HepG2 (cell line): ENCODE results near the gene AKR1A1. TPM values are rescaled to one million over a fixed set of nuclear protein-coding genes. Genes with fewer than 3 reads are reported as not detected.

Experiments
- ASH2L ChIP-seq: fragments of 300-600, 200-600 bp; sonication (generic); IDR thresholded peaks from 2 replicates; pipeline ENCODE4 v1.7.0; 2017; ENCODE audit warnings: low read depth, mild to moderate bottlenecking, moderate library complexity, mixed read lengths, low read length; ENCODE audit not compliant: insufficient read length
- DNMT3B ChIP-seq: conservative IDR thresholded peaks from 2 replicates; pipeline ENCODE4 v1.6.1; 2016; ENCODE audit warnings: missing biosample characterization, control low read depth
- EED ChIP-seq: sonication (generic); formaldehyde crosslinking; IDR thresholded peaks from 2 replicates; pipeline ENCODE4 v1.5.0; 2020; ENCODE audit warnings: mild to moderate bottlenecking, missing genetic modification reagents
- HDAC1 ChIP-seq: sonication (generic); formaldehyde crosslinking; IDR thresholded peaks from 2 replicates; pipeline ENCODE4 v1.5.1; 2020; ENCODE audit warnings: mild to moderate bottlenecking, missing genetic modification reagents
- HMGA1 ChIP-seq: sonication (generic); formaldehyde crosslinking; conservative IDR thresholded peaks from 2 replicates; pipeline ENCODE4 v1.4.0; 2020; ENCODE audit warnings: missing genetic modification reagents
- HNF4A ChIP-seq: sonication (generic); formaldehyde crosslinking; IDR thresholded peaks from 2 replicates; pipeline ENCODE4 v1.4.0; 2020; ENCODE audit warnings: missing genetic modification reagents
- HOXA5 ChIP-seq: sonication (generic); formaldehyde crosslinking; IDR thresholded peaks from 2 replicates; pipeline ENCODE4 v1.4.0; 2020; ENCODE audit warnings: missing genetic modification reagents
- MXD4 ChIP-seq: IDR thresholded peaks from 2 replicates; pipeline ENCODE4 v1.6.1; 2016; ENCODE audit warnings: mild to moderate bottlenecking, missing biosample characterization, missing genetic modification reagents
- NCOR1 ChIP-seq: fragments of 200-600 bp; sonication (generic); IDR thresholded peaks from 2 replicates; pipeline ENCODE4 v1.7.0; 2017; ENCODE audit warnings: antibody characterized with exemption, low read length, borderline replicate concordance
- NFYB ChIP-seq: sonication (generic); formaldehyde crosslinking; IDR thresholded peaks from 2 replicates; pipeline ENCODE4 v1.4.0; 2020; ENCODE audit warnings: missing genetic modification reagents
- PCBP1 ChIP-seq: fragments of 200-400 bp; formaldehyde crosslinking; IDR thresholded peaks from 2 replicates; pipeline ENCODE4 v1.6.1; 2017; ENCODE audit warnings: mild to moderate bottlenecking, low read depth, low read length, borderline replicate concordance
- PCBP2 ChIP-seq: fragments of 200-400 bp; formaldehyde crosslinking; optimal IDR thresholded peaks from 2 replicates; pipeline ENCODE3; 2018; ENCODE audit warnings: low read length, low read depth; ENCODE audit not compliant: poor library complexity, severe bottlenecking
- POLR2AphosphoS5 ChIP-seq: IDR thresholded peaks from 2 replicates; pipeline ENCODE4 v1.6.1; 2012; ENCODE audit warnings: low read depth, low read length
- RFX1 ChIP-seq: fragments of 450-650 bp; IDR thresholded peaks from 2 replicates; pipeline ENCODE4 v1.6.1; 2017
- SRF ChIP-seq: IDR thresholded peaks from 2 replicates; pipeline ENCODE4 v1.6.1; 2011; ENCODE audit warnings: mild to moderate bottlenecking, low read depth, low read length, moderate library complexity
- ZEB1 ChIP-seq: IDR thresholded peaks from 2 replicates; pipeline ENCODE4 v1.6.1; 2012; ENCODE audit warnings: mild to moderate bottlenecking, low read depth, inconsistent platforms; ENCODE audit not compliant: insufficient replicate concordance
- ZNF33A ChIP-seq: sonication (generic); formaldehyde crosslinking; IDR thresholded peaks from 2 replicates; pipeline ENCODE4 v1.5.1; 2020; ENCODE audit warnings: missing genetic modification reagents, mild to moderate bottlenecking, moderate library complexity, borderline replicate concordance
- ZNF766 ChIP-seq: sonication (generic); formaldehyde crosslinking; IDR thresholded peaks from 2 replicates; pipeline ENCODE4 v1.5.0; 2020; ENCODE audit warnings: missing genetic modification reagents, borderline replicate concordance
- ZNF773 ChIP-seq: sonication (generic); formaldehyde crosslinking; IDR thresholded peaks from 2 replicates; pipeline ENCODE4 v1.4.0; 2020; ENCODE audit warnings: missing genetic modification reagents, borderline replicate concordance
- ZNF792 ChIP-seq: IDR thresholded peaks from 2 replicates; pipeline ENCODE4 v1.6.1; 2016
- ZNF879 ChIP-seq: sonication (generic); formaldehyde crosslinking; IDR thresholded peaks from 2 replicates; pipeline ENCODE4 v1.8.1; 2023; ENCODE audit warnings: missing genetic modification reagents
- polyA plus RNA-seq, 8 experiments: library from polyadenylated mRNA; depleted of rRNA in 3 of 8; stranded (reverse) in 7 of 8; unstranded in 1 of 8; fragments of >200 nt; fragmentation: Illumina TruSeq in 4 of 8; extraction: Trizol in 4 of 8; gene quantifications; 2 replicates each; pipeline versions ENCODE4 v1.2.1 to v1.2.3, GENCODE V29; 2011 to 2016; ENCODE audit warnings: low read depth in 4 of 8, missing spikeins in 1 of 8, mixed read lengths in 1 of 8; ENCODE audit not compliant: insufficient read depth in 1 of 8
- total RNA-seq, 5 experiments: library from RNA; depleted of rRNA; stranded (reverse); fragments of >200 nt; fragmentation: Illumina TruSeq; extraction: Trizol; gene quantifications; 2 replicates each; pipeline ENCODE4 v1.2.3, GENCODE V29; 2016; ENCODE audit warnings: low read depth in 1 of 5
- TF ChIP-seq, protein P1 (sequence below), 2 experiments: sonication (generic) in 1 of 2; formaldehyde crosslinking in 1 of 2; IDR thresholded peaks; 2 replicates each; pipeline versions ENCODE4 v1.4.0 to v1.6.1; 2016 to 2020; ENCODE audit warnings: borderline replicate concordance in 1 of 2, low read depth in 1 of 2, mild to moderate bottlenecking in 1 of 2, missing genetic modification reagents in 1 of 2
- TF ChIP-seq, protein P2 (sequence below): sonication (generic); formaldehyde crosslinking; IDR thresholded peaks from 2 replicates; pipeline ENCODE4 v1.8.0; 2022; ENCODE audit warnings: mild to moderate bottlenecking, missing genetic modification reagents, borderline replicate concordance
- TF ChIP-seq, protein P3 (sequence below): sonication (generic); formaldehyde crosslinking; IDR thresholded peaks from 2 replicates; pipeline ENCODE4 v1.8.0; 2022; ENCODE audit warnings: mild to moderate bottlenecking, missing genetic modification reagents; ENCODE audit not compliant: insufficient replicate concordance

Gene AKR1A1
- total and polyA plus RNA-seq, 2 of the 13 experiments (the other 11 are each of a cell fraction or from before 2014, with no cell fraction given): 181 to 217 TPM

DNA sequence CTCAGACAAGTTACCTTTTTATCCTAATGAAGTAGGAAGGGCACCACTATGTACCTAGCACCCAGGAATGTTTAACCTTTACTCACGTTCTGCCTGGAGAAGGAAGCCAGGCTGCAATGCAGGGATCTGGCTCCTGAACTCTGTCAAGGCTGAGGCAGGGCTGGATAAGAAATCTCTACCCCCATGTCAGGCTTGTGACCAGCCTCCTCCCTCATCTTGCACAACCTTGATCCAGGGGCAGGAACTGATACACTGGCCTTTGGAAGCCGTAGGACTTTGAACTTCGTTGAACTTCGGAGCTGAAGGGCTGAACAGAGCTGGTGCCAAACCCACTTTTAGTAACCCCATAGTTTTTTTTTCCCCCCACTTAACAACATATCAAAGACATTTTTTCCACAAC lies 8.0 kb upstream of the AKR1A1 start (continued):
- TF ChIP-seq, protein P1, sequence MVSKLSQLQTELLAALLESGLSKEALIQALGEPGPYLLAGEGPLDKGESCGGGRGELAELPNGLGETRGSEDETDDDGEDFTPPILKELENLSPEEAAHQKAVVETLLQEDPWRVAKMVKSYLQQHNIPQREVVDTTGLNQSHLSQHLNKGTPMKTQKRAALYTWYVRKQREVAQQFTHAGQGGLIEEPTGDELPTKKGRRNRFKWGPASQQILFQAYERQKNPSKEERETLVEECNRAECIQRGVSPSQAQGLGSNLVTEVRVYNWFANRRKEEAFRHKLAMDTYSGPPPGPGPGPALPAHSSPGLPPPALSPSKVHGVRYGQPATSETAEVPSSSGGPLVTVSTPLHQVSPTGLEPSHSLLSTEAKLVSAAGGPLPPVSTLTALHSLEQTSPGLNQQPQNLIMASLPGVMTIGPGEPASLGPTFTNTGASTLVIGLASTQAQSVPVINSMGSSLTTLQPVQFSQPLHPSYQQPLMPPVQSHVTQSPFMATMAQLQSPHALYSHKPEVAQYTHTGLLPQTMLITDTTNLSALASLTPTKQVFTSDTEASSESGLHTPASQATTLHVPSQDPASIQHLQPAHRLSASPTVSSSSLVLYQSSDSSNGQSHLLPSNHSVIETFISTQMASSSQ (IDR thresholded peaks at IDR 0.05; ENCODE audit: low read depth): no peak
- TF ChIP-seq, protein P1 (CRISPR knock-in tag; IDR thresholded peaks at IDR 0.05; ENCODE audit: borderline replicate concordance): no peak; the same call in 1 of the 2 replicates
- TF ChIP-seq NFYB (CRISPR knock-in tag): no peak
- no peak for TF ChIP-seq PCBP2
- TF ChIP-seq ZNF773: no peak
- TF ChIP-seq ZNF766 (CRISPR knock-in tag): no peak
- TF ChIP-seq HOXA5 (CRISPR knock-in tag): no peak
- TF ChIP-seq ASH2L: peak; percentile 63
- TF ChIP-seq SRF: no peak
- peak; percentile 80 for TF ChIP-seq ZEB1
- TF ChIP-seq ZNF33A (CRISPR knock-in tag): no peak
- no peak for TF ChIP-seq MXD4
- 0 out of 2 replicates have a peak, but pooled peaks have one; percentile 56 for TF ChIP-seq ZNF792
- no peak for TF ChIP-seq HMGA1 (CRISPR knock-in tag)
- TF ChIP-seq DNMT3B (CRISPR knock-in tag): no peak
- peak; percentile 99 for TF ChIP-seq NCOR1
- no peak for TF ChIP-seq RFX1
- TF ChIP-seq PCBP1: no peak
- peak; percentile 71 for TF ChIP-seq HDAC1
- TF ChIP-seq, protein P2, sequence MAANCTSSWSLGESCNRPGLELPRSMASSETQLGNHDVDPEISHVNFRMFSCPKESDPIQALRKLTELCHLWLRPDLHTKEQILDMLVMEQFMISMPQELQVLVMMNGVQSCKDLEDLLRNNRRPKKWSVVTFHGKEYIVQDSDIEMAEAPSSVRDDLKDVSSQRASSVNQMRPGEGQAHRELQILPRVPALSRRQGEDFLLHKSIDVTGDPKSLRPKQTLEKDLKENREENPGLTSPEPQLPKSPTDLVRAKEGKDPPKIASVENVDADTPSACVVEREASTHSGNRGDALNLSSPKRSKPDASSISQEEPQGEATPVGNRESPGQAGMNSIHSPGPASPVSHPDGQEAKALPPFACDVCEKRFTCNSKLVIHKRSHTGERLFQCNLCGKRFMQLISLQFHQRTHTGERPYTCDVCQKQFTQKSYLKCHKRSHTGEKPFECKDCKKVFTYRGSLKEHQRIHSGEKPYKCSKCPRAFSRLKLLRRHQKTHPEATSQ: no peak
- no peak for TF ChIP-seq ZNF879 (CRISPR knock-in tag)
- TF ChIP-seq EED (CRISPR knock-in tag): no peak
- TF ChIP-seq HNF4A (CRISPR knock-in tag): peak; percentile 99
- TF ChIP-seq POLR2AphosphoS5: no peak
- TF ChIP-seq, protein P3, sequence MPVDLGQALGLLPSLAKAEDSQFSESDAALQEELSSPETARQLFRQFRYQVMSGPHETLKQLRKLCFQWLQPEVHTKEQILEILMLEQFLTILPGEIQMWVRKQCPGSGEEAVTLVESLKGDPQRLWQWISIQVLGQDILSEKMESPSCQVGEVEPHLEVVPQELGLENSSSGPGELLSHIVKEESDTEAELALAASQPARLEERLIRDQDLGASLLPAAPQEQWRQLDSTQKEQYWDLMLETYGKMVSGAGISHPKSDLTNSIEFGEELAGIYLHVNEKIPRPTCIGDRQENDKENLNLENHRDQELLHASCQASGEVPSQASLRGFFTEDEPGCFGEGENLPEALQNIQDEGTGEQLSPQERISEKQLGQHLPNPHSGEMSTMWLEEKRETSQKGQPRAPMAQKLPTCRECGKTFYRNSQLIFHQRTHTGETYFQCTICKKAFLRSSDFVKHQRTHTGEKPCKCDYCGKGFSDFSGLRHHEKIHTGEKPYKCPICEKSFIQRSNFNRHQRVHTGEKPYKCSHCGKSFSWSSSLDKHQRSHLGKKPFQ: no peak
